Natural killer cell treated with Interleukin-12 subunit alpha and Interleukin-12 subunit beta and Interleukin-15 and Interleukin-18, amount 100 ng/mL, for 72 hours (primary cell): Measurements from ENCODE around the gene LRRC15. TPM values are rescaled to one million over a fixed set of nuclear protein-coding genes. Genes with fewer than 3 reads are reported as not detected.

Experiments
- ATAC-seq, 2 donors: fragments of 150-1000 bp; cut with Tn5 transposase in 1 of 2; sonication (Bioruptor Pico), chemical (Tn5 transposase) in 1 of 2; 2 replicates each; pipeline ENCODE4 v1.10.0; 2021
- DNase-seq: peaks from one replicate; pipeline ENCODE4 v3.0.0; 2022; ENCODE audit warnings: low spot score
- H3K27ac Mint-ChIP-seq, 2 donors: 1 replicate in 1 of 2; 2 replicates in 1 of 2; pipeline ENCODE4 v1.8.0; 2022; ENCODE audit warnings: mixed read lengths in 2 of 2, mild to moderate bottlenecking in 1 of 2, moderate library complexity in 1 of 2
- H3K27me3 Mint-ChIP-seq, 2 donors: 1 replicate in 1 of 2; 2 replicates in 1 of 2; pipeline ENCODE4 v1.8.0; 2022; ENCODE audit warnings: mixed read lengths in 2 of 2
- H3K36me3 Mint-ChIP-seq: one replicate; pipeline ENCODE4 v1.8.0; 2022; ENCODE audit warnings: mixed read lengths
- H3K4me1 Mint-ChIP-seq, 2 donors: 1 replicate in 1 of 2; 2 replicates in 1 of 2; pipeline ENCODE4 v1.8.0; 2022; ENCODE audit warnings: low read depth in 2 of 2, mixed read lengths in 2 of 2, mild to moderate bottlenecking in 1 of 2
- H3K4me3 Mint-ChIP-seq: one replicate; pipeline ENCODE4 v1.8.0; 2022; ENCODE audit warnings: mixed read lengths
- H3K9me3 Mint-ChIP-seq: 2 replicates; pipeline ENCODE4 v1.8.0; 2022; ENCODE audit warnings: mixed read lengths
- total RNA-seq, 2 donors: library from RNA; stranded (reverse); gene quantifications; one replicate each; pipeline ENCODE4 v1.2.3, GENCODE V29; 2022

LRRC15 gene
- total RNA-seq, 2 donors from 2014 or later = not detected

DNA sequence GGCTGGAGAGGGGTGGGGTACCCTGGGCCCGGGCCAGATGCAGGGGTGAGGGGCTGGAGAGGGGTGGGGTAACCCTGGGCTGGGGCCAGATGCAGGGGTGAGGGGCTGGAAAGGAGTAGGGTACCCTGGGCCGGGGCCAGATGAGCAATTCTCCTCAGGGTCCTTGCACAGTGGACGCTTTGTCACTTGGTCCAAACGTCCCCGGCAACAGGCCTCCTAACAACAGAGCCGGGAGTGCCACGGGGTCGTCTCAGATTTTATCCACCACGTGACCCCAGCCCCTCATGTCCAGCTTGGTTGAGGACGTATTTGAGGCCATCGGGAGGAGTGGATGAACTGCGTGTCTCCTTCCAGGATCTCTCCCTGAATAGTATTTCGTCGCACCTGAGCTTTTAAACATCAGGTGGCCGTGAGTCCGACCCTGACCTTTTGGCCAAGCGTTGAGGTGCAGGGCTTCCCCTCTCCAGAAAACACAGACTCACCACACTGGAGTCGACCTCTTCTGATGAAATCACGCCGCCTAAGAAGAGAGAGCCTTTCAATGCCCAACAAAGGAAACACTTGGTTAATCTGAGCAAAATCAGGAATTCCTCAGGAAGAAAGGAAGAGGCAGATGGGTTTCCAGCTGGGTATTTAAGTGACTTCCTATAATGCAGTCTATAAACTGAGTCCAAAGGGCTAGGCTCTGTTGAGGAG is 12.8 kb upstream of the LRRC15 start:
- ATAC-seq (no peak), DNase-seq (no peak)
- Mint-ChIP-seq H3K4me1 (no peaks in the 10 kb centered on the region), H3K36me3 (no peaks in the 10 kb centered on the region), H3K27me3 (peaks cover 0 to 9% of the 10 kb centered on the region in 2 donors), H3K27ac (no peak overlapping the region), H3K4me3 (no peak overlapping the region), H3K9me3 (no peaks in the 10 kb centered on the region)

- Mint-ChIP-seq H3K9me3 (no peaks in the 10 kb centered on the region), H3K4me1 (no peaks in the 10 kb centered on the region), H3K4me3 (no peak overlapping the region), H3K27me3 (peaks cover 0 to 9% of the 10 kb centered on the region in 2 donors), H3K36me3 (no peaks in the 10 kb centered on the region), H3K27ac (no peak overlapping the region)
- DNase-seq = no peak
- no peak for ATAC-seq
Measured at GRCh38 chr3:194381460-194381875, 11.9 kb upstream of the LRRC15 start.

- DNase-seq (no peak), ATAC-seq (no peak)
- no peaks in the 10 kb centered on the region for H3K9me3 Mint-ChIP-seq
- no peak overlapping the region for H3K4me3 Mint-ChIP-seq
- H3K27ac Mint-ChIP-seq = no peak overlapping the region
- H3K36me3 Mint-ChIP-seq = no peaks in the 10 kb centered on the region
- H3K27me3 Mint-ChIP-seq = peaks cover 2 to 14% of the 10 kb centered on the region in 2 donors
- no peaks in the 10 kb centered on the region for H3K4me1 Mint-ChIP-seq
Measured at GRCh38 chr3:194380326-194380725, 10.8 kb upstream of the LRRC15 start.

GRCh38 chr3:194379651-194380050 is 10.1 kb upstream of the LRRC15 start:
- Mint-ChIP-seq H3K4me1 (peaks cover 0 to 3% of the 10 kb centered on the region in 2 donors), H3K4me3 (no peak overlapping the region), H3K36me3 (no peaks in the 10 kb centered on the region), H3K9me3 (no peaks in the 10 kb centered on the region), H3K27me3 (peaks cover 7 to 19% of the 10 kb centered on the region in 2 donors), H3K27ac (no peak overlapping the region)
- ATAC-seq (no peak), DNase-seq (no peak)

GRCh38 chr3:194379231-194379630 is 9.7 kb upstream of the LRRC15 start:
- H3K4me1 Mint-ChIP-seq = peaks cover 0 to 3% of the 10 kb centered on the region in 2 donors
- peaks cover 7 to 19% of the 10 kb centered on the region in 2 donors for H3K27me3 Mint-ChIP-seq
- DNase-seq (no peak), ATAC-seq (no peak)
- H3K4me3 Mint-ChIP-seq = no peak overlapping the region
- no peaks in the 10 kb centered on the region for H3K9me3 Mint-ChIP-seq
- no peak overlapping the region for H3K27ac Mint-ChIP-seq
- H3K36me3 Mint-ChIP-seq = no peaks in the 10 kb centered on the region

GRCh38 chr3:194377708-194378107 is 8.2 kb upstream of the LRRC15 start:
- Mint-ChIP-seq H3K27ac (no peak overlapping the region), H3K4me1 (peaks cover 0 to 3% of the 10 kb centered on the region in 2 donors), H3K36me3 (no peaks in the 10 kb centered on the region), H3K9me3 (no peaks in the 10 kb centered on the region), H3K27me3 (peaks cover 7 to 11% of the 10 kb centered on the region in 2 donors), H3K4me3 (no peak overlapping the region)
- ATAC-seq (no peak), DNase-seq (no peak)

GRCh38 chr3:194376241-194376560 is 6.7 kb upstream of the LRRC15 start:
- no peak overlapping the region for H3K27ac Mint-ChIP-seq
- DNase-seq (no peak), ATAC-seq (no peak)
- peaks cover 7 to 16% of the 10 kb centered on the region in 2 donors for H3K27me3 Mint-ChIP-seq
- H3K36me3 Mint-ChIP-seq = no peaks in the 10 kb centered on the region
- no peak overlapping the region for H3K4me3 Mint-ChIP-seq
- peaks cover 0 to 3% of the 10 kb centered on the region in 2 donors for H3K4me1 Mint-ChIP-seq
- no peaks in the 10 kb centered on the region for H3K9me3 Mint-ChIP-seq

DNA sequence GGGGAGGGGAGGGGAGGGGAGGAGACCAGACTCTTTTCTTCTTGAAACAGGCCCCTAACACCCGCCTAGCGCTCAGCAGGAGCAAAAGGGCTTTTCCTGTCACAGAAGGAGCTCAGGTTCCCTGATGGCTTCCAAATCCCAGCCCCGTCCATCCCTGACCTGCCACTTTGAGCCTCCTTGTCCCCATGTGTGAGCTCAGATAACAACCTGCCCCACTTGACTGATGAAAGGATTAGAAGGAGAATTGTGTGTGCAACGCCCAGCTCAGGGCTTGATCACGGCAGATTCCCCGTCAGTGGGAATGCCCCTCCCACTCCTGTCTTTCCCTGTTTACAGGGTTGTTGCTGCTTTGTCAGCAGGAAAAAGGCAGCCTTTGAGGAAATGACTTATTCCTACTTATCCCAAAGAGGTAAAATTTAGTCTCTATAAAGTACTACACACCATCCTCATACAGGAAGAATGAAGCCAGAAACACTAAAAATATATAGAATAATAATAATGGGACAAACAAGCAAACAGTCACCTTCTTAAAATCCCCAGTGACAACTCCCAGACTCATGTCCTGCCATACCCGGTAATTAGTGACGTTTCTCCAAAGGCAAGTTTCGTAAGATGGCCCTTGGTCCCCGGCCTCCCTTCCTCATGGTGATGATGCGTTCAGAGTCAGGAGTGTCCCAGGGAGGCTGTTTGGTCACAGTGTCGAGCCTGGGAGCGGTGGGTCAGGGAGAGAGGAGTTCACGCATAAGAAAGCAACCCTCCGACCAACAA is 6.1 kb upstream of the LRRC15 start:
- ATAC-seq = no peak
- DNase-seq = no peak
- Mint-ChIP-seq H3K4me3 (no peak overlapping the region), H3K27ac (no peak overlapping the region), H3K4me1 (peaks cover 0 to 3% of the 10 kb centered on the region in 2 donors), H3K27me3 (peaks cover 11 to 17% of the 10 kb centered on the region in 2 donors), H3K36me3 (no peaks in the 10 kb centered on the region), H3K9me3 (no peaks in the 10 kb centered on the region)

- Mint-ChIP-seq H3K36me3 (no peaks in the 10 kb centered on the region), H3K4me1 (peaks cover 0 to 3% of the 10 kb centered on the region in 2 donors), H3K27me3 (peaks cover 18 to 24% of the 10 kb centered on the region in 2 donors), H3K27ac (no peak overlapping the region), H3K4me3 (no peak overlapping the region), H3K9me3 (no peaks in the 10 kb centered on the region)
- DNase-seq (no peak), ATAC-seq (no peak)
Measured at GRCh38 chr3:194374935-194375334, 5.4 kb upstream of the LRRC15 start.

DNA sequence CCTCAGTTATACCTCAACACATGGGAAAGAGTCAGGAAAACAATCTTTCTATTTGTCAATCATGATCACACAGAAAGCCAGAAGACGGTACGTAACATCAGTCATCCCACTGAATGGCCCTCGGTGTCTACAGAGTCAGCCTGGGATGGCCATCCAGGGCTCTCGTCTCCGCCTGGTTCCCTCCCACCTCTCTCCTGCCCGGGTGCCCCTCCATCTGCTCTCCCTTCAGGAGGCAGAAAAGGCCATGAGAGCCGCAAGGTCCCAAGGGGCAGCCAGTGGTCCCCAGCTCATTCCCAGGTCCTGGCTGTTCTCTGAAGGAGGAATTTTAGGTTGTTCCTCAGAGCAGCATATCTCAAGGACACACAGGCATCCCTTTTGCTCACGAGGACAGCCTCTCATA is 4.4 kb upstream of the LRRC15 start:
- no peak overlapping the region for H3K27ac Mint-ChIP-seq
- no peaks in the 10 kb centered on the region for H3K36me3 Mint-ChIP-seq
- H3K27me3 Mint-ChIP-seq = peaks cover 25 to 30% of the 10 kb centered on the region in 2 donors
- H3K9me3 Mint-ChIP-seq = no peaks in the 10 kb centered on the region
- no peak for DNase-seq
- peaks cover 0 to 3% of the 10 kb centered on the region in 2 donors for H3K4me1 Mint-ChIP-seq
- H3K4me3 Mint-ChIP-seq = no peak overlapping the region
- ATAC-seq = no peak

DNA sequence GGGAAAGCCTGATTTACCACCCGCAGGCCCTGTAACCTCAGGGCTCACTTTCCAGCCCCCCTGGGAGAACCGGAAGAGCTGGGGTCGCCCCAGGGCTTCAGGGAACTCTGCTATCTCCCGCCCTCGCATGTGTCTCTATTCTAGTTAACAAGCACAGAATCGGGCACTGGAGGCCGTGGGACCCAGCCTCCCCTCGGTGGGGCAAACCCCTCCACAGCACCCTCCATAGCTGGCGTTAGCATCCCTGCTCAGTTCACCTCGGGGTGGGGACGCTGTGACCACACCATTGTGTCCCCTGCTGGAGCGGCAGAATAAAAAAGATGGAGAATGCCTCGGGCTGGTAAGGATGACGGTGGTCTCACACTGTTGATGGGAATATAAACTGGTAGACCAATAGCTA is 3.5 kb upstream of the LRRC15 start:
- ATAC-seq = no peak
- DNase-seq = no peak
- Mint-ChIP-seq H3K9me3 (no peaks in the 10 kb centered on the region), H3K27me3 (peaks cover 34 to 36% of the 10 kb centered on the region in 2 donors), H3K36me3 (no peaks in the 10 kb centered on the region), H3K27ac (no peak overlapping the region), H3K4me1 (peaks cover 0 to 3% of the 10 kb centered on the region in 2 donors), H3K4me3 (no peak overlapping the region)

DNA sequence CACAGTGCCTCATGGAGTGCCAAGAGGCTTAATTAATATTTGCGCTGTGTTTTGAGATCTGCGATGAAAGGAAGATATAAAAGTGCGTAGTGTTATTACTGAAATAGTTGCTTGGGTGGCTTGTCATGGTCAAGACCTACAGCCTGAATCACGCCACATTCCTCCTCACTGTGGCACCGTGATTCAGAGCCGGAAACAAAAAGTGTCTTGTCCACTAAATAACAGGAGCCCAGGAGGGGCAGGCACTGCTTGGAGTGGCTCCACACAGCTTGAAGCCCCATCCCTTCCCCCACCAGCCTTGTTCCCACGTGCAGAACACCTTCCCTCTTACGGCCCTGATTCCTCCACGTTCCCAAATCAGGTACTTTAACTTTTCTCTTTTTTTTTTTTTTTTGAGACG is 1.2 kb upstream of the LRRC15 start:
- no peaks in the 10 kb centered on the region for H3K9me3 Mint-ChIP-seq
- peaks cover 37 to 41% of the 10 kb centered on the region in 2 donors for H3K27me3 Mint-ChIP-seq
- H3K36me3 Mint-ChIP-seq = no peaks in the 10 kb centered on the region
- peaks cover 0 to 3% of the 10 kb centered on the region in 2 donors for H3K4me1 Mint-ChIP-seq
- no peak overlapping the region for H3K4me3 Mint-ChIP-seq
- H3K27ac Mint-ChIP-seq = no peak overlapping the region
- ATAC-seq (no peak), DNase-seq (no peak)

- H3K4me1 Mint-ChIP-seq = no peaks in the 10 kb centered on the region
- no peak overlapping the region for H3K27ac Mint-ChIP-seq
- peaks cover 32 to 34% of the 10 kb centered on the region in 2 donors for H3K27me3 Mint-ChIP-seq
- H3K9me3 Mint-ChIP-seq = no peaks in the 10 kb centered on the region
- no peaks in the 10 kb centered on the region for H3K36me3 Mint-ChIP-seq
- H3K4me3 Mint-ChIP-seq = no peak overlapping the region
- ATAC-seq (no peak), DNase-seq (no peak)
Measured at GRCh38 chr3:194368918-194369317, 625 bp downstream of the LRRC15 start.

DNA sequence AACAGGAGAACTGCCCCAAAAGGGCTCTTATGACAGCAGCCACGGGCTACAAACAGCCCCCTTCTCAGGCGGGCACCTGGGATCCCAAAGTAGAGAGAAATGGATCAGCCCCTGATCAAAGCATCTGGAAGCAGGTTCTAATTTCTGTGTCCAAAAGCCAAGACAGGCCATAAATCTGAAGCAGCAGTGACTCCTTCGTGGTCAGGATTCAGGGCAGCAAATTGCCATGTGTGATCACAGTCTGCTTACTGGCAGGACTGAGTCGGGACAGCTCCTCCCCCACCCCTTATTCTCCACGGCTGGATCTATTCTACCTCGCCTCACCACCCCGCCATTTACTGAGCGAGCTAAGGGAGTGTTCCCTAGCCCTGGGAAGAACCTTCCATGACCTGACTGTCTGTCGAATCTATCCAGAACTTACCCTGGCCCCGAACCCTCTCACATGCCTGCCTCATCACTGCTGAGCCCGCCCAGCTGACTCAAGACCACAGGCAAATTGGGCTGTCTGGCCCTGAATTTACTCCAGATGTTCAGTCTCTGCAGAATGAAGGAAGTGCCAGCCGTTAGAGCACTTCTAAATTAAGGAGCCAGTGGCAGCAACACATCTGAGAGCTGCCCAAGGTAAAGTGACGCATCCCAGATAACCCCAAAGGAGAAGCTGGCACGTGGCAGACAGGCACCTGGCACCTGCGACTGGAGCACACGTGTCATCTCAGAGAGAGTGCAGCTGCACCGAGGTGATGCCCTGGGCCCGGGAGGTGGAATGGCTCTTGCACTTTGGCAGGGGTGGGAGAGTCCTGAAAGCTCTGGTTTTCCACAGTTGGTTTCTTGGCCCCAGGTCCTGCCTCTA is 1.3 kb downstream of the LRRC15 start:
- Mint-ChIP-seq H3K27ac (no peak overlapping the region), H3K4me3 (no peak overlapping the region), H3K9me3 (no peaks in the 10 kb centered on the region), H3K36me3 (no peaks in the 10 kb centered on the region), H3K27me3 (peaks cover 32 to 34% of the 10 kb centered on the region in 2 donors), H3K4me1 (no peaks in the 10 kb centered on the region)
- DNase-seq (no peak), ATAC-seq (no peak)
